Nephron (organoid): ENCODE results near the gene VPS26A.
A peak's percentile ranks its signal among the peaks of the same experiment; 100 is the strongest.

Experiments used
- H3K27ac Mint-ChIP-seq, 3 experiments: 2 replicates each; pipeline ENCODE4 v1.8.0; 2020; ENCODE audit warnings: mixed read lengths in 3 of 3, mild to moderate bottlenecking in 2 of 3, moderate library complexity in 1 of 3
- H3K27me3 Mint-ChIP-seq: 2 replicates; pipeline ENCODE4 v1.8.0; 2021; ENCODE audit warnings: low read depth, mild to moderate bottlenecking, moderate library complexity, mixed read lengths
- H3K36me3 Mint-ChIP-seq: 2 replicates; pipeline ENCODE4 v1.8.0; 2020; ENCODE audit warnings: low read depth, mixed read lengths
- H3K4me1 Mint-ChIP-seq: 2 replicates; pipeline ENCODE4 v1.8.0; 2020; ENCODE audit warnings: mixed read lengths
- H3K4me3 Mint-ChIP-seq, 3 experiments: 2 replicates each; pipeline ENCODE4 v1.8.0; 2020; ENCODE audit warnings: mild to moderate bottlenecking in 3 of 3, mixed read lengths in 3 of 3, moderate library complexity in 2 of 3
- H3K9me3 Mint-ChIP-seq: 2 replicates; pipeline ENCODE4 v1.8.0; 2020; ENCODE audit warnings: mixed read lengths
- TF ChIP-seq, protein P1 (sequence below), 3 experiments: fragments of 200-600 bp; sonication (generic); IDR thresholded peaks; one replicate each; pipeline ENCODE4 v1.5.0; 2021; ENCODE audit warnings: antibody characterized with exemption in 3 of 3; ENCODE audit not compliant: unreplicated experiment in 3 of 3

Gene VPS26A

DNA sequence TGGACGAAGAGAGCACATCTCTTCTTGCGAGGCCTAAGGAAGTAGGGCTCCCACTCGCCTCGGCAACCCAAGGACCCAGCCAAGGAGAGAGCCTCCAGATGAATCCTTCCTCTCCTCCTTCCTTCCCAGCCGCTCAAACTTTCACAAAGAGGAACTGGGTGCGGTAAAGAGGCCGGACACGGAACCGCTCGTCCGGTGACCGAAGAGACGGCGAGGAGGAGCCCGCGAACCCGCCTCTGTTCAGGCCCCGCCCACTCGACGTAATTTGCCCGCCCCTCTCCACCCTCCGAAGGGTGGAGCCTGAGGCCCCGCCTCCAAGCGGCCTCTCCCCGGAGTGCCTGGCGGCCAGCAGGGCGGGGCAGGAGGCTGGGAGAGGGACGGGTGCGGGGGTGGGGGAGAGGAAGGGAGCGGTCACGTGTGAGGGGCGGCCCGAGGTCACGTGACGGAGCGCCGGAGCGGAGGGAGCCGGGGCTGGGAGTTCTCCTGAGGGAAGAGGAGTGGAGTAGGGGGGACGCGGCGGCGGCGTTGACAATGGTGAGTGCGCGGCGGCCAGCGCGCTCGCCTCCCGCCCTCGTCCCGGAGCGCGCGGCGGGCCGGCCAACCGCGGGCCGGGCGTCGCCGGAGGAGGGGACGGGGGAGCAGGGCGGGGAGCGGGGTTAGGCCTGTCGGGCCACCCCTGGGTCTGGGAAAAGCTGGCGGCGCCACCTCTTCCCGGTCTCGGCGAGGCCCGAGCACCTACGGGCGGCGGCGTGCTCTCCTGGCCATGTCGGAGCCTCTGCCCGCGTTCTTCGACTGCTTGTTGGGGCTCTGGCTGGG, at the start of gene VPS26A:
VPS26A (plus strand) TSS at position 432 of the 816 bp plus-strand sequence; CDS start at position 532, 100 bp downstream.
- Mint-ChIP-seq H3K9me3 (no peaks in the 10 kb centered on the region), H3K36me3 (peaks cover under 1% of the 10 kb centered on the region), H3K27ac (peak within 1 kb of the TSS; percentile 97 to 99 (median 99)), H3K27me3 (no peaks in the 10 kb centered on the region), H3K4me3 (peak within 1 kb of the TSS; percentile 93 to 96 (median 94)), H3K4me1 (peaks cover 19% of the 10 kb centered on the region)
- TF ChIP-seq, protein P1, sequence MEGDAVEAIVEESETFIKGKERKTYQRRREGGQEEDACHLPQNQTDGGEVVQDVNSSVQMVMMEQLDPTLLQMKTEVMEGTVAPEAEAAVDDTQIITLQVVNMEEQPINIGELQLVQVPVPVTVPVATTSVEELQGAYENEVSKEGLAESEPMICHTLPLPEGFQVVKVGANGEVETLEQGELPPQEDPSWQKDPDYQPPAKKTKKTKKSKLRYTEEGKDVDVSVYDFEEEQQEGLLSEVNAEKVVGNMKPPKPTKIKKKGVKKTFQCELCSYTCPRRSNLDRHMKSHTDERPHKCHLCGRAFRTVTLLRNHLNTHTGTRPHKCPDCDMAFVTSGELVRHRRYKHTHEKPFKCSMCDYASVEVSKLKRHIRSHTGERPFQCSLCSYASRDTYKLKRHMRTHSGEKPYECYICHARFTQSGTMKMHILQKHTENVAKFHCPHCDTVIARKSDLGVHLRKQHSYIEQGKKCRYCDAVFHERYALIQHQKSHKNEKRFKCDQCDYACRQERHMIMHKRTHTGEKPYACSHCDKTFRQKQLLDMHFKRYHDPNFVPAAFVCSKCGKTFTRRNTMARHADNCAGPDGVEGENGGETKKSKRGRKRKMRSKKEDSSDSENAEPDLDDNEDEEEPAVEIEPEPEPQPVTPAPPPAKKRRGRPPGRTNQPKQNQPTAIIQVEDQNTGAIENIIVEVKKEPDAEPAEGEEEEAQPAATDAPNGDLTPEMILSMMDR (IDR thresholded peaks at IDR 0.05; ENCODE audit: unreplicated experiment in 3 of 3), result peak in 2 of 3 experiments; percentile 19 to 43

DNA sequence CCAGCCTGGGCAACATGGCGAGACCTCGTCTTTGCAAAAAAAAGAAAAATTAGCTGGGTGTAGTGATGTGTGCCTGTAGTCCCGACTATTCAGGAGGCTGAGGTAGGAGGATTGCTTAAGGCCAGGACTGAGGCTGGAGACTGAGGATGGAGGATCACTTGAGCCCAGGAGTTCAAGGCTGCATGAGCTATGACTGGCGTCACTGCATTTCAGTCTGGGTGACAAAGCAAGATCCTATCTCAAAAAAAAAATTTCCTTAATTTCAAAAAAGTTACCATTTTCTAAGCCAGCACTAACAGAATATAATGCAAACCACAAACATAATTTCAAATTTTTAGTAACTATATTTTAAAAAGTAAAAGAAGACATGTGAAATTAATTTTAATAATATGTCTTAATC, 49.4 kb upstream of the VPS26A start:
- Mint-ChIP-seq H3K36me3 (no peaks in the 10 kb centered on the region), H3K4me1 (peaks cover 6% of the 10 kb centered on the region), H3K27me3 (peaks cover 14% of the 10 kb centered on the region), H3K27ac (no peak overlapping the region), H3K9me3 (no peaks in the 10 kb centered on the region), H3K4me3 (no peak overlapping the region)
- TF ChIP-seq, protein P1 (IDR thresholded peaks at IDR 0.05; ENCODE audit: unreplicated experiment in 3 of 3), result no peak

DNA sequence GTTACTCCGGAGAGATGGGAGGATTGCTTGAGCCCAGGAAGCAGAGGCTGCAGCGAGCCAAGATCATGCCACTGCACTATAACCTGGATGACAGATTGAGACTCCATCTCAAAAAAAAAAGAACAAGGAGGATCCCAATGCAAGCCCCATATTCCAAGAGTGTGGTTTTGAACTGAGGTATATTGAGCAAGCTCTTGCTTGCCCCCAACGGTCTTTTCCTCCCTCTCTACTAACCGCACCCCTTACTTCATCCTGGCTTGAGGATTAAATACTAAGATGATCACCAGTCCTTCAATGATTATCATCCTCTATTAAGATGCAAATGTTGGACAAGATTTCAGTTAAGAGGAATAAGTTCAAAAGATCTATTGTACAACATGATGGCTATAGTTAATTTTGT, 48.5 kb upstream of the VPS26A start:
- H3K27me3 Mint-ChIP-seq, result peaks cover 13% of the 10 kb centered on the region
- no peaks in the 10 kb centered on the region for H3K36me3 Mint-ChIP-seq
- H3K4me1 Mint-ChIP-seq, result peaks cover 6% of the 10 kb centered on the region
- no peak overlapping the region for H3K4me3 Mint-ChIP-seq
- no peaks in the 10 kb centered on the region for H3K9me3 Mint-ChIP-seq
- TF ChIP-seq, protein P1 (IDR thresholded peaks at IDR 0.05; ENCODE audit: unreplicated experiment in 3 of 3), result no peak
- no peak overlapping the region for H3K27ac Mint-ChIP-seq

DNA sequence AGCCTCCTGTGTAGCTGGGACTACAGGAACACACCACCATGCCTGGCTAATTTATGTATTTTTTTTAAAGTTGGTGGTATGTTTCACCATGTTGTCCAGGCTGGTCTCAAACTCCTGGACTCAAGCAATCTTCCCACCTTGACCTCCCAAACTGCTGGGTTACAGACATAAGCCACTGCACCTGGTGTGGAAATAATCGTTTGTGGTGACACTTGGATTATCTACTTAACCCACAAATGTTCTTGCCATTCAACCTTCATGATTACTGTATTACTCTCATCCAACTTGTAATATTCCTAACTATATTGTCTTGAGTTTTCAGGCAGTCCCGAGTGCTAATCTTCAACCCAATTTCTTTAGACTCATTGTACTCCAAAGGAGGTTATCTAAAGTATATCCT, 45.7 kb upstream of the VPS26A start:
- H3K27me3 Mint-ChIP-seq, result peaks cover 2% of the 10 kb centered on the region
- no peaks in the 10 kb centered on the region for H3K9me3 Mint-ChIP-seq
- peaks cover under 1% of the 10 kb centered on the region for H3K4me1 Mint-ChIP-seq
- TF ChIP-seq, protein P1 (IDR thresholded peaks at IDR 0.05; ENCODE audit: unreplicated experiment in 3 of 3), result no peak
- no peak overlapping the region for H3K4me3 Mint-ChIP-seq
- H3K36me3 Mint-ChIP-seq, result no peaks in the 10 kb centered on the region
- no peak overlapping the region for H3K27ac Mint-ChIP-seq

DNA sequence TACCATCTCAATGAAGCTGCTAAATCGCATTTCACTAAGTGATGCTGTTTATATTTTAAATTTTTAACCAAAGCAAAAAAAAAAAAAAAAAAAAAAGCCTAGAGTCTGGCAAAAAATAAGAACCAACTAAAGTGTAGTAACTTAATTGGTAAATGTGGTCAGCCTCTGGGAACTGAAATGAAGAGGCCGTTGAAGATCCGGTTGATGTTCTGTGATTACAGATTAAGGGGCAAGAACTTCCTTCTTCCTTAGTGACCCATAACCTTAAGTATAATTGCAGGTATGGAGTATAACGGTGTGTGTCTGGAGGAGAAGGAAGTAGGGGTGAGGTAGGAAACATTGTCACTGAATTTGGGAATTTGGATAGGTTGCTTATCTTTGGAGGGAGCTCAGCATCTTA, 43.8 kb upstream of the VPS26A start:
- Mint-ChIP-seq H3K27ac (no peak overlapping the region), H3K27me3 (no peaks in the 10 kb centered on the region), H3K4me3 (no peak overlapping the region), H3K4me1 (peaks cover 2% of the 10 kb centered on the region), H3K9me3 (no peaks in the 10 kb centered on the region), H3K36me3 (no peaks in the 10 kb centered on the region)
- TF ChIP-seq, protein P1 (IDR thresholded peaks at IDR 0.05; ENCODE audit: unreplicated experiment in 3 of 3), result no peak
